ENCODE data around the gene SAP30BP. TPM values are rescaled to one million over a fixed set of nuclear protein-coding genes. Genes with fewer than 3 reads are reported as not detected.

SAP30BP gene
- total and polyA plus RNA-seq, 10 of the 15 experiments (the other 5 are each of a cell fraction or from before 2014, with no cell fraction given), result 57.9 to 166 (median 94.5) TPM

DNA sequence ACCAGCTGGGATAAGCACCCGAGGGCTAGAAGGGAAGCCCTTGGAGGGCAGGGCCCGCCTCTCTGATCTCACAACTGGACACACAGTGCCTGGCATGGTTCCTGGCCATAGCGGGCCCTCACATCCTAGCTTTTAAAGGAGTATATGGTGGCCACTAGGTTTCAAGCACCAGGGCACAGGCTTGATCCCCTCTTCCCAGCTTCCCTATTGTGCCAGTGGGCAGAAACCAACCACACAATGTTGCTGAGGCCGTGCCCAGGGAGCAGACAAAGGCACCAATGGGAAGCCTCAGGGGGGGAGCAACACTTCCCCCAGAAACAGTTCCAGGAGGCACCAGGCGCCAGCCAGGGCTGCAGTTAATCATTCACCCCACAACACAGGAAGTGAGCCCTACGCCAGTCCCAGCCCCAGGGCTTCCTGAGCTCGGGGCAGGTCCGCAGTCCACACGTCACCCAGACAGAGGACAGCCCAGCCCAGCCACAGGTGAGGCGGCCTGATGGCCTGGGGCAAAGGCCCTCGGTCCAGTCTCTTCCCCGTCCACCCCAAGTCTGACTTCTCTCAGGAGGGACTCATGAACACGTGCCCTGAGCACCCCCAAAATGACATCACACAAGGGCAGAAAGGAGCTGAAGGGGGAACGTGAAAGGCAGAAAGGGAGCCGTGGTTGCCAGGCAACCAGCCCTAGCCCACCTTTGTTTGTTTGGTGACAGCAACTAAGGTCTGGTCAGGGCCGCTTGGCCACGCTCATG lies 21.1 kb upstream of the SAP30BP start (continued):
- peak in 1 of 2 experiments; percentile 25; a peak in 1 of 4 replicates for TF ChIP-seq EP300 (IDR thresholded peaks at IDR 0.05; ENCODE audit: borderline replicate concordance in 1 of 2, control insufficient read depth in 1 of 2, low read depth in 2 of 2, low read length in 2 of 2)
- no peak for TF ChIP-seq MAX (IDR thresholded peaks at IDR 0.05; ENCODE audit: low read depth, low read length)
- TF ChIP-seq, protein P1, sequence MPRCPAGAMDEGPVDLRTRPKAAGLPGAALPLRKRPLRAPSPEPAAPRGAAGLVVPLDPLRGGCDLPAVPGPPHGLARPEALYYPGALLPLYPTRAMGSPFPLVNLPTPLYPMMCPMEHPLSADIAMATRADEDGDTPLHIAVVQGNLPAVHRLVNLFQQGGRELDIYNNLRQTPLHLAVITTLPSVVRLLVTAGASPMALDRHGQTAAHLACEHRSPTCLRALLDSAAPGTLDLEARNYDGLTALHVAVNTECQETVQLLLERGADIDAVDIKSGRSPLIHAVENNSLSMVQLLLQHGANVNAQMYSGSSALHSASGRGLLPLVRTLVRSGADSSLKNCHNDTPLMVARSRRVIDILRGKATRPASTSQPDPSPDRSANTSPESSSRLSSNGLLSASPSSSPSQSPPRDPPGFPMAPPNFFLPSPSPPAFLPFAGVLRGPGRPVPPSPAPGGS (IDR thresholded peaks at IDR 0.05; ENCODE audit: borderline replicate concordance, insufficient read depth, low read depth, low read length, poor library complexity, severe bottlenecking), result no peak
- no peak for TF ChIP-seq ZNF207 (IDR thresholded peaks at IDR 0.05; ENCODE audit: borderline replicate concordance)
- TF ChIP-seq, protein P2, sequence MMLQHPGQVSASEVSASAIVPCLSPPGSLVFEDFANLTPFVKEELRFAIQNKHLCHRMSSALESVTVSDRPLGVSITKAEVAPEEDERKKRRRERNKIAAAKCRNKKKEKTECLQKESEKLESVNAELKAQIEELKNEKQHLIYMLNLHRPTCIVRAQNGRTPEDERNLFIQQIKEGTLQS (IDR thresholded peaks at IDR 0.05; ENCODE audit: borderline replicate concordance, extremely low read depth, low read depth, low read length), result no peak
- TF ChIP-seq, protein P3, sequence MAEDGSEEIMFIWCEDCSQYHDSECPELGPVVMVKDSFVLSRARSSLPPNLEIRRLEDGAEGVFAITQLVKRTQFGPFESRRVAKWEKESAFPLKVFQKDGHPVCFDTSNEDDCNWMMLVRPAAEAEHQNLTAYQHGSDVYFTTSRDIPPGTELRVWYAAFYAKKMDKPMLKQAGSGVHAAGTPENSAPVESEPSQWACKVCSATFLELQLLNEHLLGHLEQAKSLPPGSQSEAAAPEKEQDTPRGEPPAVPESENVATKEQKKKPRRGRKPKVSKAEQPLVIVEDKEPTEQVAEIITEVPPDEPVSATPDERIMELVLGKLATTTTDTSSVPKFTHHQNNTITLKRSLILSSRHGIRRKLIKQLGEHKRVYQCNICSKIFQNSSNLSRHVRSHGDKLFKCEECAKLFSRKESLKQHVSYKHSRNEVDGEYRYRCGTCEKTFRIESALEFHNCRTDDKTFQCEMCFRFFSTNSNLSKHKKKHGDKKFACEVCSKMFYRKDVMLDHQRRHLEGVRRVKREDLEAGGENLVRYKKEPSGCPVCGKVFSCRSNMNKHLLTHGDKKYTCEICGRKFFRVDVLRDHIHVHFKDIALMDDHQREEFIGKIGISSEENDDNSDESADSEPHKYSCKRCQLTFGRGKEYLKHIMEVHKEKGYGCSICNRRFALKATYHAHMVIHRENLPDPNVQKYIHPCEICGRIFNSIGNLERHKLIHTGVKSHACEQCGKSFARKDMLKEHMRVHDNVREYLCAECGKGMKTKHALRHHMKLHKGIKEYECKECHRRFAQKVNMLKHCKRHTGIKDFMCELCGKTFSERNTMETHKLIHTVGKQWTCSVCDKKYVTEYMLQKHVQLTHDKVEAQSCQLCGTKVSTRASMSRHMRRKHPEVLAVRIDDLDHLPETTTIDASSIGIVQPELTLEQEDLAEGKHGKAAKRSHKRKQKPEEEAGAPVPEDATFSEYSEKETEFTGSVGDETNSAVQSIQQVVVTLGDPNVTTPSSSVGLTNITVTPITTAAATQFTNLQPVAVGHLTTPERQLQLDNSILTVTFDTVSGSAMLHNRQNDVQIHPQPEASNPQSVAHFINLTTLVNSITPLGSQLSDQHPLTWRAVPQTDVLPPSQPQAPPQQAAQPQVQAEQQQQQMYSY (CRISPR knock-in tag; IDR thresholded peaks at IDR 0.05), result no peak
- no peak for TF ChIP-seq GABPA (IDR thresholded peaks at IDR 0.05; ENCODE audit: low read depth)
- TF ChIP-seq CREB1 (IDR thresholded peaks at IDR 0.05; ENCODE audit: low read depth), result no peak
- TF ChIP-seq RAD51 (IDR thresholded peaks at IDR 0.05), result peak; percentile 34; the same call in 1 of the 2 replicates
- TF ChIP-seq, protein P4, sequence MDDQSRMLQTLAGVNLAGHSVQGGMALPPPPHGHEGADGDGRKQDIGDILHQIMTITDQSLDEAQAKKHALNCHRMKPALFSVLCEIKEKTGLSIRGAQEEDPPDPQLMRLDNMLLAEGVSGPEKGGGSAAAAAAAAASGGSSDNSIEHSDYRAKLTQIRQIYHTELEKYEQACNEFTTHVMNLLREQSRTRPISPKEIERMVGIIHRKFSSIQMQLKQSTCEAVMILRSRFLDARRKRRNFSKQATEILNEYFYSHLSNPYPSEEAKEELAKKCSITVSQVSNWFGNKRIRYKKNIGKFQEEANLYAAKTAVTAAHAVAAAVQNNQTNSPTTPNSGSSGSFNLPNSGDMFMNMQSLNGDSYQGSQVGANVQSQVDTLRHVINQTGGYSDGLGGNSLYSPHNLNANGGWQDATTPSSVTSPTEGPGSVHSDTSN (IDR thresholded peaks at IDR 0.05; ENCODE audit: insufficient replicate concordance, low read depth, low read length), result no peak
- no peak for TF ChIP-seq ZNF24 (IDR thresholded peaks at IDR 0.05)
- no peak for TF ChIP-seq KDM1A (IDR thresholded peaks at IDR 0.05; ENCODE audit: borderline replicate concordance)
- TF ChIP-seq, protein P5, sequence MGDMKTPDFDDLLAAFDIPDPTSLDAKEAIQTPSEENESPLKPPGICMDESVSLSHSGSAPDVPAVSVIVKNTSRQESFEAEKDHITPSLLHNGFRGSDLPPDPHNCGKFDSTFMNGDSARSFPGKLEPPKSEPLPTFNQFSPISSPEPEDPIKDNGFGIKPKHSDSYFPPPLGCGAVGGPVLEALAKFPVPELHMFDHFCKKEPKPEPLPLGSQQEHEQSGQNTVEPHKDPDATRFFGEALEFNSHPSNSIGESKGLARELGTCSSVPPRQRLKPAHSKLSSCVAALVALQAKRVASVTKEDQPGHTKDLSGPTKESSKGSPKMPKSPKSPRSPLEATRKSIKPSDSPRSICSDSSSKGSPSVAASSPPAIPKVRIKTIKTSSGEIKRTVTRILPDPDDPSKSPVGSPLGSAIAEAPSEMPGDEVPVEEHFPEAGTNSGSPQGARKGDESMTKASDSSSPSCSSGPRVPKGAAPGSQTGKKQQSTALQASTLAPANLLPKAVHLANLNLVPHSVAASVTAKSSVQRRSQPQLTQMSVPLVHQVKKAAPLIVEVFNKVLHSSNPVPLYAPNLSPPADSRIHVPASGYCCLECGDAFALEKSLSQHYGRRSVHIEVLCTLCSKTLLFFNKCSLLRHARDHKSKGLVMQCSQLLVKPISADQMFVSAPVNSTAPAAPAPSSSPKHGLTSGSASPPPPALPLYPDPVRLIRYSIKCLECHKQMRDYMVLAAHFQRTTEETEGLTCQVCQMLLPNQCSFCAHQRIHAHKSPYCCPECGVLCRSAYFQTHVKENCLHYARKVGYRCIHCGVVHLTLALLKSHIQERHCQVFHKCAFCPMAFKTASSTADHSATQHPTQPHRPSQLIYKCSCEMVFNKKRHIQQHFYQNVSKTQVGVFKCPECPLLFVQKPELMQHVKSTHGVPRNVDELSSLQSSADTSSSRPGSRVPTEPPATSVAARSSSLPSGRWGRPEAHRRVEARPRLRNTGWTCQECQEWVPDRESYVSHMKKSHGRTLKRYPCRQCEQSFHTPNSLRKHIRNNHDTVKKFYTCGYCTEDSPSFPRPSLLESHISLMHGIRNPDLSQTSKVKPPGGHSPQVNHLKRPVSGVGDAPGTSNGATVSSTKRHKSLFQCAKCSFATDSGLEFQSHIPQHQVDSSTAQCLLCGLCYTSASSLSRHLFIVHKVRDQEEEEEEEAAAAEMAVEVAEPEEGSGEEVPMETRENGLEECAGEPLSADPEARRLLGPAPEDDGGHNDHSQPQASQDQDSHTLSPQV (IDR thresholded peaks at IDR 0.05), result no peak
